ELR (cell line): ENCODE data around the gene UBAC2.
A peak's percentile ranks its signal among the peaks of the same experiment; 100 is the strongest.
"Not testable (repeated sequence)": the region's sequence is repeated elsewhere in the genome, so short reads cannot be mapped to it uniquely, and the experiment has no call there.

Source experiments
- DNase-seq: peaks from one replicate; pipeline ENCODE4 v3.0.0-alpha.2; 2015; ENCODE audit warnings: low read depth

The UBAC2 gene

GRCh38 chr13:99393391-99393790 is 192.7 kb downstream of the UBAC2 start:
- DNase-seq: not testable (repeated sequence)

GRCh38 chr13:99393791-99394735 is 193.4 kb downstream of the UBAC2 start:
- no peak for DNase-seq

GRCh38 chr13:99395436-99395835 is 194.8 kb downstream of the UBAC2 start:
- DNase-seq: no peak

- no peak for DNase-seq
Observed at GRCh38 chr13:99396446-99396845, 195.8 kb downstream of the UBAC2 start.

- no peak for DNase-seq
Observed at GRCh38 chr13:99398071-99398470, 197.4 kb downstream of the UBAC2 start.

- DNase-seq: no peak
Observed at GRCh38 chr13:99398916-99399622, 198.4 kb downstream of the UBAC2 start.

GRCh38 chr13:99399623-99399974 is 198.9 kb downstream of the UBAC2 start:
- no peak for DNase-seq

- no peak for DNase-seq
Observed at GRCh38 chr13:99403458-99403971, 202.9 kb downstream of the UBAC2 start.

- DNase-seq: peak; percentile 22
Observed at GRCh38 chr13:99404005-99404755, 203.5 kb downstream of the UBAC2 start.

- no peak for DNase-seq
Observed at GRCh38 chr13:99405966-99406365, 205.3 kb downstream of the UBAC2 start.

- DNase-seq: no peak
Observed at GRCh38 chr13:99406799-99407201, 206.1 kb downstream of the UBAC2 start.

- no peak for DNase-seq
Observed at GRCh38 chr13:99407906-99408702, 207.4 kb downstream of the UBAC2 start.

- DNase-seq: no peak
Observed at GRCh38 chr13:99408703-99409000, 208.0 kb downstream of the UBAC2 start.

GRCh38 chr13:99409461-99410083 is 208.9 kb downstream of the UBAC2 start:
- DNase-seq: not testable (repeated sequence)

GRCh38 chr13:99410646-99411475 is 210.2 kb downstream of the UBAC2 start:
- DNase-seq: peak; percentile 17

GRCh38 chr13:99412856-99413255 is 212.2 kb downstream of the UBAC2 start:
- no peak for DNase-seq

GRCh38 chr13:99414048-99414995 is 213.7 kb downstream of the UBAC2 start:
- no peak for DNase-seq

GRCh38 chr13:99415014-99415650 is 214.5 kb downstream of the UBAC2 start:
- DNase-seq: no peak
